Lung (tissue), 12 donors: Measurements from ENCODE around the gene TNFRSF4. TPM values are rescaled to one million over a fixed set of nuclear protein-coding genes. Genes with fewer than 3 reads are reported as not detected.

ENCODE experiments used
- ATAC-seq: fragments of 200-7000 bp; cut with Tn5 transposase; one replicate; pipeline ENCODE4 v1.9.1; 2020; ENCODE audit warnings: moderate number of reproducible peaks; ENCODE audit not compliant: insufficient read depth, low FRiP score
- DNase-seq, 3 donors: peaks; one replicate each; pipeline ENCODE4 v3.0.0-alpha.2; 2013 to 2017
- H3K27ac ChIP-seq, 2 donors: one replicate each; pipeline ENCODE4 v1.5.1; 2013; ENCODE audit warnings: mild to moderate bottlenecking in 2 of 2, moderate library complexity in 2 of 2, control low read depth in 1 of 2, inconsistent platforms in 1 of 2, low read depth in 1 of 2, low read length in 1 of 2
- H3K27me3 ChIP-seq, 3 donors: one replicate each; pipeline ENCODE4 v1.5.1; 2013; ENCODE audit warnings: low read length in 2 of 3; ENCODE audit not compliant: control insufficient read depth in 3 of 3, insufficient read depth in 3 of 3
- H3K36me3 ChIP-seq, 4 donors: one replicate each; pipeline ENCODE4 v1.5.1; 2013; ENCODE audit warnings: low read length in 4 of 4, mild to moderate bottlenecking in 1 of 4, moderate library complexity in 1 of 4; ENCODE audit not compliant: control insufficient read depth in 4 of 4, insufficient read depth in 4 of 4
- H3K4me1 ChIP-seq, 5 donors: one replicate each; pipeline ENCODE4 v1.5.1; 2013; ENCODE audit warnings: low read length in 5 of 5, mild to moderate bottlenecking in 2 of 5, moderate library complexity in 1 of 5; ENCODE audit not compliant: control insufficient read depth in 5 of 5, insufficient read depth in 5 of 5
- H3K4me3 ChIP-seq: one replicate; pipeline ENCODE4 v1.5.1; 2013; ENCODE audit warnings: mild to moderate bottlenecking, control low read depth, moderate library complexity
- H3K9ac ChIP-seq, 2 donors: one replicate each; pipeline ENCODE4 v1.5.1; 2013; ENCODE audit warnings: low read length in 2 of 2, control low read depth in 1 of 2; ENCODE audit not compliant: insufficient read depth in 1 of 2
- H3K9me3 ChIP-seq, 4 donors: one replicate each; pipeline ENCODE4 v1.5.1; 2013; ENCODE audit warnings: low read length in 3 of 4, mild to moderate bottlenecking in 1 of 4, moderate library complexity in 1 of 4; ENCODE audit not compliant: control insufficient read depth in 4 of 4, insufficient read depth in 3 of 4
- CTCF ChIP-seq: IDR thresholded peaks from 2 replicates; pipeline ENCODE4 v1.5.1; 2012; ENCODE audit warnings: mild to moderate bottlenecking; ENCODE audit errors: control extremely low read depth, extremely low read depth
- WGBS, 2 donors: extraction: QIAGEN DNeasy Blood & Tissue Kit; methylation state at CpG; one replicate each; pipeline ENCODE4 v1.1.7; 2013; 5-methylcytosine and 5-hydroxymethylcytosine counted together
- polyA plus RNA-seq, 2 donors: library from polyadenylated mRNA; stranded (reverse); fragments of 200-250 nt; gene quantifications; one replicate each; pipeline ENCODE4 v1.2.1, GENCODE V29; 2013
- total RNA-seq, 2 donors: library from RNA; depleted of rRNA in 1 of 2; stranded (reverse); fragments of >200 nt in 1 of 2; gene quantifications; one replicate each; pipeline ENCODE4 v1.2.1, GENCODE V29; 2014 to 2021
- donor health status: control.
- donor health status: control.
- donor health status: Bipolar disorder and iron deficiency.
- donor health status: healthy.
- donor health status: DM: yes; HTN: yes; CAD: no.

TNFRSF4 gene
- total and polyA plus RNA-seq, 4 donors, result 3.6 to 11.3 (median 6.9) TPM

GRCh38 chr1:1167398-1167821, 46.5 kb downstream of the TNFRSF4 start:
- 73 to 82% methylated on average over 20 of the region's 20 CpGs for WGBS, 2 donors
- Histone ChIP-seq H3K4me3 (no peak overlapping the region), H3K27me3 (peaks cover 0 to 9% (median 5%) of the 10 kb centered on the region in 3 donors), H3K27ac (no peak overlapping the region), H3K36me3 (no peaks in the 10 kb centered on the region), H3K4me1 (peaks cover 0 to 12% (median 0%) of the 10 kb centered on the region in 5 donors), H3K9me3 (no peaks in the 10 kb centered on the region), H3K9ac (no peak overlapping the region)
- no peak for TF ChIP-seq CTCF
- ATAC-seq, result no peak
- no peak for DNase-seq

GRCh38 chr1:1166642-1167397, 47.1 kb downstream of the TNFRSF4 start:
- H3K9me3 ChIP-seq, result no peaks in the 10 kb centered on the region
- WGBS, 2 donors, result 81 to 89% methylated on average over 44 of the region's 44 CpGs
- TF ChIP-seq CTCF, result no peak
- ATAC-seq, result no peak
- no peaks in the 10 kb centered on the region for H3K36me3 ChIP-seq
- no peak overlapping the region for H3K27ac ChIP-seq
- H3K4me3 ChIP-seq, result no peak overlapping the region
- H3K9ac ChIP-seq, result no peak overlapping the region
- H3K27me3 ChIP-seq, result peaks cover 0 to 8% (median 3%) of the 10 kb centered on the region in 3 donors
- no peak for DNase-seq
- H3K4me1 ChIP-seq, result peaks cover 0 to 12% (median 0%) of the 10 kb centered on the region in 5 donors

GRCh38 chr1:1165900-1166421, 48.0 kb downstream of the TNFRSF4 start:
- H3K9ac ChIP-seq, result no peak overlapping the region
- WGBS, 2 donors, result 62 to 69% methylated on average over 23 of the region's 23 CpGs
- no peak for DNase-seq
- H3K27ac ChIP-seq, result no peak overlapping the region
- no peaks in the 10 kb centered on the region for H3K36me3 ChIP-seq
- H3K4me3 ChIP-seq, result no peak overlapping the region
- no peak for ATAC-seq
- H3K27me3 ChIP-seq, result peaks cover 0 to 4% (median 3%) of the 10 kb centered on the region in 3 donors
- no peaks in the 10 kb centered on the region for H3K9me3 ChIP-seq
- peaks cover 0 to 12% (median 0%) of the 10 kb centered on the region in 5 donors for H3K4me1 ChIP-seq
- no peak for TF ChIP-seq CTCF
